T-helper 1 cell treated with Interleukin-12 subunit alpha and Interleukin-12 subunit beta and Interleukin-4 antibody, amounts not matched to agents 30 μg/mL and 1 μg/mL, for 36 hours (primary cell): ENCODE measurements around the gene ICE2.

Source experiments
- H3K27ac Mint-ChIP-seq: one replicate; pipeline ENCODE4 v1.8.0; 2021; ENCODE audit warnings: mild to moderate bottlenecking, mixed read lengths
- H3K27me3 Mint-ChIP-seq: one replicate; pipeline ENCODE4 v1.8.0; 2021; ENCODE audit warnings: low read depth, mixed read lengths
- H3K36me3 Mint-ChIP-seq: one replicate; pipeline ENCODE4 v1.8.0; 2021; ENCODE audit warnings: low read depth, mixed read lengths
- H3K4me1 Mint-ChIP-seq: one replicate; pipeline ENCODE4 v1.8.0; 2021; ENCODE audit warnings: low read depth, mixed read lengths
- H3K4me3 Mint-ChIP-seq: one replicate; pipeline ENCODE4 v1.8.0; 2021; ENCODE audit warnings: mild to moderate bottlenecking, moderate library complexity, mixed read lengths
- H3K9me3 Mint-ChIP-seq: one replicate; pipeline ENCODE4 v1.8.0; 2021; ENCODE audit warnings: mixed read lengths

The ICE2 gene

GRCh38 chr15:60477916-60478565, 901 bp downstream of the ICE2 start:
- Mint-ChIP-seq H3K9me3 (no peaks in the 10 kb centered on the region), H3K4me1 (peaks cover 40% of the 10 kb centered on the region), H3K36me3 (peaks cover 18% of the 10 kb centered on the region), H3K27ac (peak overlapping the region; percentile 100), H3K27me3 (no peaks in the 10 kb centered on the region), H3K4me3 (peak overlapping the region; percentile 99)

- Mint-ChIP-seq H3K4me1 (peaks cover 44% of the 10 kb centered on the region), H3K36me3 (peaks cover 23% of the 10 kb centered on the region), H3K9me3 (no peaks in the 10 kb centered on the region), H3K27me3 (no peaks in the 10 kb centered on the region), H3K27ac (no peak overlapping the region), H3K4me3 (no peak overlapping the region)
Observed at GRCh38 chr15:60477164-60477563, 1.8 kb downstream of the ICE2 start.

DNA sequence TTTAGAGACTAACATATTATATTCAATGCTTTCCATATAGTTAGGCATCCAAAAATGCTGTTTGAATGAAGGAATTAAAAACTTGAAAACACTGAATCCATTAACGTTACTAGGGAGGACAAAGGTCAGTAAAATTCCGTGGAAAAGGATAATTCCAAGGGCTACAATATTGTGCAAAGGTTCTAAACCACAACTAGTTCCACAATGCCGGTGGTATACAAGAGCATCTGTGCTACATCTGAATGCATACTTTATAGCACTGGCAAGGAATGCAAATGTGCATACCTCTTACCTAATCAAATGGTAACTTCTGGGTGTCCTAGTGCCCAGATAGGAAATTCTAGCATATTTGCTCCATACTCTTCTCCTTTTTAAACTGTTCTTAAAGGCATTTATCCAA, 2.2 kb downstream of the ICE2 start:
- peaks cover 23% of the 10 kb centered on the region for H3K36me3 Mint-ChIP-seq
- no peaks in the 10 kb centered on the region for H3K27me3 Mint-ChIP-seq

DNA sequence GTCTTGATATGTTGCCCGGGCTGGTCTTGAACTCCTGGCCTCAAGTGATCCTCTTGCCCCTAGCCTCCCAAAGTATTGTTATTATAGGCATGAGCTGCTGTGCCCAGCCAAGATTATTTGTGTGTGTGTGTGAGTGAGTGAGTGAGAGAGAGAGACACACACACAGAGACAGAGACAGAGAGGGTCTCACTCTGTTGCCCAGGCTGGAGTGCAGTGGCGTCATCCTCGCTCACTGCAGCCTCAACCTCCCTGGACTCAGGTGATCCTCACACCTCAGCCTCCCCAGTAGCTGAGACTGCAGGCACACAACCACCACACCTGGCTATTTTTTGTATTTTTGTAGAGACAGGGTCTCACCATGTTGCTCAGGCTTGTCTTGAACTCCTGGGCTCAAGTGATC, 5.8 kb downstream of the ICE2 start:
- no peaks in the 10 kb centered on the region for H3K9me3 Mint-ChIP-seq
- H3K4me1 Mint-ChIP-seq, result peaks cover 36% of the 10 kb centered on the region
- H3K27ac Mint-ChIP-seq, result no peak overlapping the region
- H3K36me3 Mint-ChIP-seq, result peaks cover 39% of the 10 kb centered on the region
- H3K4me3 Mint-ChIP-seq, result no peak overlapping the region
- no peaks in the 10 kb centered on the region for H3K27me3 Mint-ChIP-seq

More for the DNA sequence above, 2.2 kb downstream of the ICE2 start:
- H3K27ac Mint-ChIP-seq, result no peak overlapping the region
- no peaks in the 10 kb centered on the region for H3K9me3 Mint-ChIP-seq
- peaks cover 44% of the 10 kb centered on the region for H3K4me1 Mint-ChIP-seq
- H3K4me3 Mint-ChIP-seq, result peak overlapping the region; percentile 7

DNA sequence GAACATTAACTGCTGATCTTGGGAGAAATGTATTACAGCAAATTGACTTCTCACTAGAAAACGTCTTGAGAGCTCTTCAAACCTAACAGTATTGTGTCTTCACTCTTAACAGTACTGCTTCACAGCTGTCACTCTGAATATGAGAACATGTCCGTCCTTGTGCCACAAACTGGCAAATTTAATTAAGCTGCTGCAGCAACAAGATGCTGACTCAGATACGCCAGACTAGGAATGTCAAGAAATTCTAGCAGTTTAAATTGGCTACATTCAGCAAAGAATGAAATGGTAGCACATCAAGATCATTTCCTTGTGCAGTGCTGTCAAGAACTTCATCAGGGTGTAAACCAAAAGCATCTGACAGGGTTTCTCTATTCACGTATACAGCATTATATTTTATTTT, 7.6 kb downstream of the ICE2 start:
- Mint-ChIP-seq H3K36me3 (peaks cover 35% of the 10 kb centered on the region), H3K9me3 (no peaks in the 10 kb centered on the region)

GRCh38 chr15:60469893-60470641, 8.9 kb downstream of the ICE2 start:
- H3K27me3 Mint-ChIP-seq, result no peaks in the 10 kb centered on the region
- H3K36me3 Mint-ChIP-seq, result peaks cover 33% of the 10 kb centered on the region
- H3K4me3 Mint-ChIP-seq, result no peak overlapping the region
- peaks cover 18% of the 10 kb centered on the region for H3K4me1 Mint-ChIP-seq
- H3K27ac Mint-ChIP-seq, result no peak overlapping the region
- no peaks in the 10 kb centered on the region for H3K9me3 Mint-ChIP-seq

More for the DNA sequence above, 7.6 kb downstream of the ICE2 start:
- H3K4me1 Mint-ChIP-seq, result peaks cover 22% of the 10 kb centered on the region
- no peak overlapping the region for H3K4me3 Mint-ChIP-seq
- no peaks in the 10 kb centered on the region for H3K27me3 Mint-ChIP-seq
- no peak overlapping the region for H3K27ac Mint-ChIP-seq

DNA sequence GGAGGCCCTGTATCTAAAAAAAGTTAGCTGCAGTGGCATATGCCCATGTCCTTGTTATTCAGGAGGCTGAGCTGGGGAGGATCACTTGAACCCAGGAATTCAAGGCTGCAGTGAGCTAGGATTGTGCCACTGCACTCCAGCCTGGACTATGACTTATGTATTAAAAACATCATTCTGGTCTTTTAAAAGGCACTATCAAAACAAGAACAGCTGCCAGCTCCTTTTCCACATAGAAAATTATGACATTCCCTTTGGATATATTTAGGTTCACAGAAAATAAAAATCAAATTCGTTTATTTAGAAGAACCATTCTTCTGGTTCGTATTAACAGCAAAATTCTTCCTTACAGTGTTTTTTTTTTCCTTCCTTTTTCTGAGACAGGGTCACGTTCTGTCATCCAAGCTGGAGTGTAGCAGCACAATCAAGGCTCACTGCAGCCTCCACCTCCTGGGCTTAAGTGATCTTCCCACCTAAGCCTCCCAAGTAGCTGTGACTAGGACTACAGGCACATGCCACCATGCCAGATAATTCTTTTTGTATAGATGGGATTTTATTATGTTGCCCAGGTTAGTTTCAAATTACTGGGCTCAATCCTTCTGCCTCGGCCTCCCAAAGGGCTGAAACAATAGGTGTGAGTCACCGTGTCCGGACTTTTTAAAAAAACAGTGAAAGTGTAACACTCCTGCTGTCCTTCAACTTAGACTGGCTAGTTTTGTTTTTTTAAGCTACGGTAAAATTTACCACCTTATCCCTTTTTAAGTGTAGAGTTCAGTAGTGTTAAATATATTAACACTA, 13.9 kb downstream of the ICE2 start:
- H3K4me1 Mint-ChIP-seq, result peaks cover 6% of the 10 kb centered on the region
- peaks cover 23% of the 10 kb centered on the region for H3K36me3 Mint-ChIP-seq
- no peak overlapping the region for H3K4me3 Mint-ChIP-seq
- H3K27me3 Mint-ChIP-seq, result no peaks in the 10 kb centered on the region
- H3K27ac Mint-ChIP-seq, result no peak overlapping the region
- H3K9me3 Mint-ChIP-seq, result no peaks in the 10 kb centered on the region

DNA sequence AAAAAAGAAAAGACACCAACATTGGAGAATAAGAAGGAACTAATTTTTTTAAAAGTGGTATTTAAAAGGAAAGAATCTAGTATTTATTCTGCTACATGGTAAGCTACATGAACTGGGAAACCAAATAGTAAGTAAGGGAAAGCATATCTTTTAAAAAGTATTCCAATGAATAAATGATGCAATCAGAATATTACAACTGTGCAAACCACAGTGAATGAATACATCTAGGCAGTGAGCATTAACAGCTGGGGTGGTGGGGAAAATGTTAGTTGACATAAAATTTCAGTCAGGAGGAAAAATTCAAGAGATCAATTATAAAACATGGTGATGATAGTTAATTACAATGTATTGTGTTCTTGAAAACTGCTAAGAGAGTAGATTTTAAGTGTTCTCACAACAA, 16.9 kb downstream of the ICE2 start:
- Mint-ChIP-seq H3K9me3 (no peaks in the 10 kb centered on the region), H3K27me3 (no peaks in the 10 kb centered on the region), H3K4me1 (peaks cover 2% of the 10 kb centered on the region), H3K27ac (no peak overlapping the region), H3K36me3 (peaks cover 7% of the 10 kb centered on the region), H3K4me3 (no peak overlapping the region)

- peaks cover 2% of the 10 kb centered on the region for H3K4me1 Mint-ChIP-seq
- peaks cover 7% of the 10 kb centered on the region for H3K36me3 Mint-ChIP-seq
- no peak overlapping the region for H3K4me3 Mint-ChIP-seq
- H3K9me3 Mint-ChIP-seq, result no peaks in the 10 kb centered on the region
- H3K27me3 Mint-ChIP-seq, result no peaks in the 10 kb centered on the region
- no peak overlapping the region for H3K27ac Mint-ChIP-seq
Observed at GRCh38 chr15:60460931-60461330, 18.0 kb downstream of the ICE2 start.

GRCh38 chr15:60458721-60459120, 20.2 kb downstream of the ICE2 start:
- peaks cover 17% of the 10 kb centered on the region for H3K36me3 Mint-ChIP-seq
- H3K27ac Mint-ChIP-seq, result no peak overlapping the region
- no peak overlapping the region for H3K4me3 Mint-ChIP-seq
- no peaks in the 10 kb centered on the region for H3K27me3 Mint-ChIP-seq
- H3K9me3 Mint-ChIP-seq, result no peaks in the 10 kb centered on the region
- peaks cover 2% of the 10 kb centered on the region for H3K4me1 Mint-ChIP-seq

GRCh38 chr15:60457985-60458384, 21.0 kb downstream of the ICE2 start:
- Mint-ChIP-seq H3K4me1 (peaks cover 2% of the 10 kb centered on the region), H3K4me3 (no peak overlapping the region), H3K9me3 (no peaks in the 10 kb centered on the region), H3K27me3 (no peaks in the 10 kb centered on the region), H3K36me3 (peaks cover 18% of the 10 kb centered on the region), H3K27ac (no peak overlapping the region)

- Mint-ChIP-seq H3K9me3 (no peaks in the 10 kb centered on the region), H3K4me3 (no peak overlapping the region), H3K36me3 (peaks cover 26% of the 10 kb centered on the region), H3K27ac (no peak overlapping the region), H3K4me1 (no peaks in the 10 kb centered on the region), H3K27me3 (no peaks in the 10 kb centered on the region)
Observed at GRCh38 chr15:60454824-60455223, 24.1 kb downstream of the ICE2 start.

DNA sequence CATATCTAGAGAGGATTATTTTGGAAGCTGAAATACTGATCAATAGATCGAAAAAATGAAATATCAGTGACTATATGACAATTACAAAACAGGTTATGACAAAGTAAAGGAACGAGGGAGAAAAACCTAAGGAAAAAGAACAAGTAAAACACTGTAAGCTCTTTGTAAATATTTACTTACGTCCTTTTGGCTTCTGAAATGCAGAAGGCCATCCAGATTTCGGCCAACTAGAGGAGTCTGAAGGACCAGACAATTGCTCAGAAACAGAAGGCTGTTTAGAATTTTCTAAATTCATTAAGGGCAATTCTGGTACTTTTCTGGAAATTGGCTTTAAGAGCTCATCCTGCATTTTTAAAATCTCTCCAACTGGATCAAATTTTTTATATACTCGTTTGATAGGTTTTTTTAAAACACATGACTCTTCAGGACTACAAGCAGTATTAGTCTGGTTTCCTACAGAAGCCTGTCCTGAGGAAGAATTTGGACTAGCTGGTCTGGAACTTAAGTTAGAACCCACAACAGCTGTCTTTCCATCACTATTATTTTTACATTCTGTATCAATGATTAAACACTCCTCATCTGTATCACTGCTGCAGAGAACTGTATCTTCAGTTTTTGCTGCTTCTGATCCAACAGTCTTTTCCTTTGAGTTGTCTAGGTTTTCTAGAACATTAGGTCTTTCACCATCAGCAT, 30.1 kb downstream of the ICE2 start:
- Mint-ChIP-seq H3K36me3 (peaks cover 26% of the 10 kb centered on the region), H3K27me3 (no peaks in the 10 kb centered on the region), H3K4me1 (no peaks in the 10 kb centered on the region), H3K4me3 (no peak overlapping the region), H3K9me3 (no peaks in the 10 kb centered on the region), H3K27ac (no peak overlapping the region)

- Mint-ChIP-seq H3K27me3 (no peaks in the 10 kb centered on the region), H3K4me3 (no peak overlapping the region), H3K4me1 (peaks cover 2% of the 10 kb centered on the region), H3K27ac (no peak overlapping the region), H3K9me3 (no peaks in the 10 kb centered on the region), H3K36me3 (peaks cover 21% of the 10 kb centered on the region)
Observed at GRCh38 chr15:60444289-60444912, 34.5 kb downstream of the ICE2 start.
